Choroid plexus epithelial cell (primary cell): ENCODE results near the gene UBTD1.
"Not testable (repeated sequence)": the region's sequence is repeated elsewhere in the genome, so short reads cannot be mapped to it uniquely, and the experiment has no call there.

Experiments
- DNase-seq: peaks from one replicate; pipeline ENCODE4 v3.0.0-alpha.2; 2010; ENCODE audit warnings: low read depth
- H3K4me3 ChIP-seq: 2 replicates; pipeline ENCODE4 v1.5.1; 2011; ENCODE audit warnings: low read depth, mild to moderate bottlenecking, control low read depth, low read length, moderate library complexity
- CTCF ChIP-seq: conservative IDR thresholded peaks from 2 replicates; pipeline ENCODE4 v1.5.1; 2011; ENCODE audit warnings: low read depth, mild to moderate bottlenecking, control low read depth, inconsistent platforms, low read length, moderate library complexity

Gene UBTD1

GRCh38 chr10:97573021-97573420, 74.3 kb downstream of the UBTD1 start:
- TF ChIP-seq CTCF, result no peak
- H3K4me3 ChIP-seq, result no peak overlapping the region
- peak; percentile 36 for DNase-seq

- no peak for DNase-seq
- TF ChIP-seq CTCF, result no peak
- no peak overlapping the region for H3K4me3 ChIP-seq
Measured at GRCh38 chr10:97573672-97574071, 74.9 kb downstream of the UBTD1 start.

GRCh38 chr10:97574374-97575126, 75.8 kb downstream of the UBTD1 start:
- no peak overlapping the region for H3K4me3 ChIP-seq
- peak; percentile 35 for DNase-seq
- TF ChIP-seq CTCF, result no peak

GRCh38 chr10:97575127-97575668, 76.5 kb downstream of the UBTD1 start:
- no peak overlapping the region for H3K4me3 ChIP-seq
- no peak for TF ChIP-seq CTCF
- no peak for DNase-seq

- not testable (repeated sequence) for DNase-seq
Measured at GRCh38 chr10:97576487-97576886, 77.8 kb downstream of the UBTD1 start.

GRCh38 chr10:97577701-97578100, 79.0 kb downstream of the UBTD1 start:
- no peak for TF ChIP-seq CTCF
- H3K4me3 ChIP-seq, result no peak overlapping the region
- DNase-seq, result no peak

More at GRCh38 chr10:97576487-97576886, 77.8 kb downstream of the UBTD1 start:
- not testable (repeated sequence) for H3K4me3 ChIP-seq

- no peak for DNase-seq
- H3K4me3 ChIP-seq, result peak overlapping the region; percentile 33
- no peak for TF ChIP-seq CTCF
Measured at GRCh38 chr10:97578171-97578844, 79.6 kb downstream of the UBTD1 start.
